ENCODE measurements around the gene CHST11. TPM values are rescaled to one million over a fixed set of nuclear protein-coding genes. Genes with fewer than 3 reads are reported as not detected.
A peak's percentile ranks its signal among the peaks of the same experiment; 100 is the strongest.
"Not testable (repeated sequence)": the region's sequence is repeated elsewhere in the genome, so short reads cannot be mapped to it uniquely, and the experiment has no call there.

CHST11 gene
- total and polyA plus RNA-seq, 3 donors from 2014 or later: 5.1 to 36.9 (median 23.9) TPM

DNA sequence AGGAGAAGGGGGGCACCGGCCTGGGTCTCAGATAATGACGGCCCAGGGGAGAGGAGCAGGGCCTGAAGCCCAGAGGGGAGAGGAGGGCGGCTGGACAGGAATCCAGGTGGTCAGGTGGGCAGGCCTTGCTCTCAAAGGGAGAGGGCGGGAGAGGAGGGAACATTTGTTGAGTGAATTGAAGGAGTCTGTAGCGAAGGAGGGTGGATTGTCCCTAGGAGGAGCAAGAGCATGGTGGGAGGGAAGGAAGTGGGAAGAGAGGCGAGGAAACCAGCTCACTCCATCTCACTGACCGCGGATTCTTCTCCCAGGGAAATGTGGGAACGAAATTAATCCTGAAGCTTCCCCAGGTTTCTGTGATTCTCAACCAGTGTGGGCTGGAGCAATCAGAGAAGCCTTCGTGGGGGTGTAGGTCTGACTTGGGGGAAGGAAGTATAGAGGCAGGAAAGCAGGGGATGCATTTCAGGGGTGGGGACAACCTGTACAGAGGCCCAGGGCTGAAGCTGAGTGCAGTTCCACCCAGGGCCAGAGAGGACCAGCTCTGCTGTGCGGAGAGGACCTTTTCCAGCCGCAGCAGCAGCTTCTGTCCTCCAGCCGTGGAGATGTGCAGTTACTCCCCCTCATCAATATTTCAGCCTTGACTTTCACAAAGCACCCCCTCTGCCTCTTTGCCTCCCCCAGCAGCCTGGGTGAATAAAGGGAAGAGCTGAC, 100.9 kb downstream of the CHST11 start:
- Histone ChIP-seq H3K36me3 (ENCODE audit: low read depth, missing control alignments) (no peaks in the 10 kb centered on the region), H3K9me3 (no peaks in the 10 kb centered on the region), H3K4me1 (no peaks in the 10 kb centered on the region), H3K27ac (no peak overlapping the region), H3K4me3 (no peak overlapping the region), H3K27me3 (no peaks in the 10 kb centered on the region)
- intact Hi-C loops (cut with DNase I; ENCODE audit: low total_unique reads): no loop called here
- TF ChIP-seq, protein P1, sequence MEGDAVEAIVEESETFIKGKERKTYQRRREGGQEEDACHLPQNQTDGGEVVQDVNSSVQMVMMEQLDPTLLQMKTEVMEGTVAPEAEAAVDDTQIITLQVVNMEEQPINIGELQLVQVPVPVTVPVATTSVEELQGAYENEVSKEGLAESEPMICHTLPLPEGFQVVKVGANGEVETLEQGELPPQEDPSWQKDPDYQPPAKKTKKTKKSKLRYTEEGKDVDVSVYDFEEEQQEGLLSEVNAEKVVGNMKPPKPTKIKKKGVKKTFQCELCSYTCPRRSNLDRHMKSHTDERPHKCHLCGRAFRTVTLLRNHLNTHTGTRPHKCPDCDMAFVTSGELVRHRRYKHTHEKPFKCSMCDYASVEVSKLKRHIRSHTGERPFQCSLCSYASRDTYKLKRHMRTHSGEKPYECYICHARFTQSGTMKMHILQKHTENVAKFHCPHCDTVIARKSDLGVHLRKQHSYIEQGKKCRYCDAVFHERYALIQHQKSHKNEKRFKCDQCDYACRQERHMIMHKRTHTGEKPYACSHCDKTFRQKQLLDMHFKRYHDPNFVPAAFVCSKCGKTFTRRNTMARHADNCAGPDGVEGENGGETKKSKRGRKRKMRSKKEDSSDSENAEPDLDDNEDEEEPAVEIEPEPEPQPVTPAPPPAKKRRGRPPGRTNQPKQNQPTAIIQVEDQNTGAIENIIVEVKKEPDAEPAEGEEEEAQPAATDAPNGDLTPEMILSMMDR (IDR thresholded peaks at IDR 0.05): no peak
- TF ChIP-seq POLR2A (IDR thresholded peaks at IDR 0.05): no peak
- 86 to 90% methylated on average over 13 of the region's 13 CpGs for WGBS, 2 donors
- DNase-seq: no peak

- Histone ChIP-seq H3K27ac (no peak overlapping the region), H3K4me3 (no peak overlapping the region), H3K9me3 (no peaks in the 10 kb centered on the region), H3K36me3 (ENCODE audit: low read depth, missing control alignments) (no peaks in the 10 kb centered on the region), H3K4me1 (no peaks in the 10 kb centered on the region), H3K27me3 (no peaks in the 10 kb centered on the region)
- no peak for DNase-seq
- WGBS, 2 donors: 80 to 83% methylated on average over 5 of the region's 5 CpGs
- intact Hi-C loops (cut with DNase I; ENCODE audit: low total_unique reads): no loop called here
- TF ChIP-seq, protein P1 (IDR thresholded peaks at IDR 0.05): no peak
- no peak for TF ChIP-seq POLR2A (IDR thresholded peaks at IDR 0.05)
Measured at GRCh38 chr12:104560881-104561280, 104.1 kb downstream of the CHST11 start.

DNA sequence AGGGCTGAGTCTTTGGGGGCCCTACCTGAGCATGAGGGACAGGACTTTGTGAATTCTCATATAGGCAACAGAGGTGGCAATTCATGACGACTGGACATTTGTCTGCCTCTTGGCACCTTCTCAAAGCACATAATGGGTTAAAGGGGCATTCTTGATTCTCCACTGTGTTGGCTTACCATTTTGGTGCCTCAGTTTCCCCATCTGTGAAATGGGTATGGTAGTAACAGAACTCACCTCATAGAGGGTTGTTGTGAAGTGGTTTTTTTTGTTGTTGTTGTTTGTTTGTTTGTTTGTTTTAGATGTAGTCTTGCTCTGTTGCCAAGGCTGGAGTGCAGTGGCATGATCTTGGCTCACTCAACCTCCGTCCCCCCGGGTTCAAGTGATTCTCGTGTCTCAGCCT, 106.0 kb downstream of the CHST11 start:
- H3K27me3 ChIP-seq: no peaks in the 10 kb centered on the region
- no peak overlapping the region for H3K27ac ChIP-seq
- WGBS, 2 donors: 96 to 97% methylated on average over 4 of the region's 4 CpGs
- H3K36me3 ChIP-seq (ENCODE audit: low read depth, missing control alignments): no peaks in the 10 kb centered on the region
- no peak for DNase-seq
- TF ChIP-seq, protein P1 (IDR thresholded peaks at IDR 0.05): no peak
- no peak for TF ChIP-seq POLR2A (IDR thresholded peaks at IDR 0.05)
- no peaks in the 10 kb centered on the region for H3K4me1 ChIP-seq
- H3K4me3 ChIP-seq: no peak overlapping the region
- intact Hi-C loops (cut with DNase I; ENCODE audit: low total_unique reads): no loop called here
- no peaks in the 10 kb centered on the region for H3K9me3 ChIP-seq

DNA sequence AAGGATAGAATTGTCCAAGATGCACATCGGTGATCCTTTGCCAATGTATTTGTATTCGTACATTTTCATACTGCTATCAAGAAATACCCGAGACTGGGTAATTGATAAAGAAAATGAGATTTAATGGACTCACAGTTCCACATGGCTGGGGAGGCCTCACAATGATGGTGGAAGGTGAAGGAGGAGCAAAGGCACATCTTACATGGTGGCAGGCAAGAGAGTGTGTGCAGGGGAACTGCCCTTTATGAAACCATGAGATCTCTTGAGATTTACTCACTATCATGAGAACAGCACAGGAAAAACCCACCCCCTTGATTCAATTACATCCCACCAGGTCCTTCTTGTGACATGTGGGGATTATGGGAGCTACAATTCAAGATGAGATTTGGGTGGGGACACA, 107.9 kb downstream of the CHST11 start:
- H3K36me3 ChIP-seq (ENCODE audit: low read depth, missing control alignments): not testable (repeated sequence)

DNA sequence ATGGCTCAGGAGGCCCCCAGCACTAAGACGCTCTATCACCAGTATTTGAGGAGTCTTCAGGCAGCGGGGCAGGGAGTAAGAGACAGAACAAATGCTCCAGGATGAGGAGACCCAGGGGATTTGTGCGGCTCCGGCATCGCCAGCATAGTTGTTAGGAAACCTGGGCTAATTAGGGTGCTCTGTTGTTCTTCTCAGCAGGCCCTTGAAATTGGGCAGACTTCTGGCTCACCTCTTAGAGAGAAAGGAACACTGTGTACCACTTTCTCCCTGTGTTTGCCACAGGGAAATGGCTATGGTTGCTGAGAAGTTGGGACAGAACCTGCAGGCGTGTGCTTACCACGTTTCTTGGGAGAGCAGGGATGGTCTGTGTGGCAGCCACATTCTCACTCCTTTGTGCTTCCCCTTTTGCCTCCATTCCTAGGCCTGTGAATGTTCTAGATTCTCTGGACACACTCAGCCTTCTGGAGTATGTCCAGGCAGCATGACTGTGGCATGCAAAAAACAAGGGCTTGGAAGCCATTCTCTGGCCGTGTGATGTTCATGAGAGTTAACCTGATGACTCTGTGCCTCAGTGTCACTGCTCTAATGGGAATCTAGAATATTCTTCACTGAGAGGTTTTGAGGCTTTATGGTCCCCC, 109.0 kb downstream of the CHST11 start:
- intact Hi-C loops (cut with DNase I; ENCODE audit: low total_unique reads): no loop called here
- WGBS, 2 donors: 67 to 79% methylated on average over 4 to 8 of the region's 8 CpGs
- Histone ChIP-seq H3K9me3 (no peaks in the 10 kb centered on the region), H3K27ac (peak overlapping the region in 1 of 2 donors; percentile 33), H3K36me3 (ENCODE audit: low read depth, missing control alignments) (no peaks in the 10 kb centered on the region), H3K27me3 (no peaks in the 10 kb centered on the region), H3K4me1 (no peaks in the 10 kb centered on the region), H3K4me3 (no peak overlapping the region)
- peak; percentile 60 for DNase-seq
- TF ChIP-seq POLR2A (IDR thresholded peaks at IDR 0.05): no peak
- TF ChIP-seq, protein P1 (IDR thresholded peaks at IDR 0.05): no peak

More for the DNA sequence above, 107.9 kb downstream of the CHST11 start:
- 76 to 78% methylated on average over 3 of the region's 3 CpGs for WGBS, 2 donors
- H3K27me3 ChIP-seq; H3K4me3 ChIP-seq; intact Hi-C loops (cut with DNase I; ENCODE audit: low total_unique reads); H3K27ac ChIP-seq; DNase-seq; H3K9me3 ChIP-seq; H3K4me1 ChIP-seq: not testable (repeated sequence)
